H1 (cell line): ENCODE measurements around the gene MAP3K10.

Source experiments
- E2F6 ChIP-seq: IDR thresholded peaks from 2 replicates; pipeline ENCODE4 v1.6.1; 2012; ENCODE audit warnings: inconsistent platforms
- EP300 ChIP-seq, 2 experiments: IDR thresholded peaks; 1 replicate in 1 of 2; 2 replicates in 1 of 2; pipeline ENCODE4 v1.6.1; 2011 to 2012; ENCODE audit warnings: low read depth in 2 of 2, low read length in 2 of 2, mild to moderate bottlenecking in 2 of 2, borderline replicate concordance in 1 of 2, inconsistent platforms in 1 of 2, moderate library complexity in 1 of 2
- EZH2 ChIP-seq: fragments of 200-600 bp; sonication (generic); IDR thresholded peaks from 2 replicates; pipeline ENCODE4 v1.7.1; 2012; ENCODE audit warnings: low read depth, mild to moderate bottlenecking, moderate library complexity, low read length, inconsistent platforms; ENCODE audit not compliant: severe bottlenecking
- HDAC2 ChIP-seq, 2 experiments: fragments of 300-600 bp in 1 of 2; sonication (generic) in 1 of 2; IDR thresholded peaks; 2 replicates each; pipeline ENCODE4 v1.6.1; 2011 to 2012; ENCODE audit warnings: low read depth in 2 of 2, low read length in 2 of 2, mild to moderate bottlenecking in 2 of 2, moderate library complexity in 2 of 2, borderline replicate concordance in 1 of 2, inconsistent platforms in 1 of 2
- JUND ChIP-seq: IDR thresholded peaks from 2 replicates; pipeline ENCODE4 v1.6.1; 2011; ENCODE audit warnings: mild to moderate bottlenecking, improper control_type of control experiment, low read length
- POLR2A ChIP-seq, 2 experiments: IDR thresholded peaks; 1 replicate in 1 of 2; 2 replicates in 1 of 2; pipeline ENCODE4 v1.6.1; 2011; ENCODE audit warnings: low read depth in 2 of 2, low read length in 2 of 2, mild to moderate bottlenecking in 2 of 2; ENCODE audit errors: control extremely low read depth in 1 of 2
- POLR2AphosphoS5 ChIP-seq: IDR thresholded peaks from 2 replicates; pipeline ENCODE4 v1.6.1; 2011; ENCODE audit warnings: low read depth, low read length
- RAD21 ChIP-seq, 2 experiments: IDR thresholded peaks in 1 of 2; conservative IDR thresholded peaks in 1 of 2; 2 replicates each; pipeline ENCODE4 v1.6.1; 2011; ENCODE audit warnings: low read depth in 2 of 2, low read length in 2 of 2, improper control_type of control experiment in 1 of 2, inconsistent platforms in 1 of 2, mild to moderate bottlenecking in 1 of 2, moderate library complexity in 1 of 2
- TF ChIP-seq, protein P1 (sequence below), 3 experiments: IDR thresholded peaks; 1 replicate in 2 of 3; 2 replicates in 1 of 3; pipeline versions ENCODE4 v1.5.1 to v1.6.1; 2011; ENCODE audit warnings: low read length in 3 of 3, mild to moderate bottlenecking in 3 of 3, inconsistent platforms in 2 of 3, low read depth in 1 of 3, moderate library complexity in 1 of 3; ENCODE audit not compliant: insufficient read depth in 1 of 3; ENCODE audit errors: control extremely low read depth in 1 of 3
- TF ChIP-seq, protein P2 (sequence below): IDR thresholded peaks from 2 replicates; pipeline ENCODE4 v1.6.1; 2011; ENCODE audit warnings: low read length, improper control_type of control experiment
- TF ChIP-seq, protein P3 (sequence below): IDR thresholded peaks from 2 replicates; pipeline ENCODE4 v1.6.1; 2012; ENCODE audit warnings: inconsistent platforms

DNA sequence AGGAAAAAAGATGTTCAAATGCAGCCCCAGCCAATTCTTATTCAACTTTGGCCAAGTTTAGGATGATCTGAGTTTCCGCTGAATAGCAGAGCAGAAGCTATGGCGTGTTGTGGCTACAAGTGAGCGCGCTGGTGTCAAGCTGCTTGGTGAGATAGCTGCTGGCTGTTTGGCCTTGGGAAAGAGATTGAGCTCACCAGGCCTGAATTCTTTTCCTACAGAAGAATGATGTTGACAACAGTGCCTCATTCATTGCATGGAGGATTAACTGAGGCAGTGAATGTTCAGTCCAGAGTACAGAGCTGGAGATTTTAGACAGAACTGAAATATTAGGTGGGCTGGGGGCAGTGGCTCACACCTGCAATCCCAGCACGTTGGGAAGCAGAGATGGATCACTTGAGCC, 31.5 kb upstream of the MAP3K10 start:
- TF ChIP-seq, protein P1, sequence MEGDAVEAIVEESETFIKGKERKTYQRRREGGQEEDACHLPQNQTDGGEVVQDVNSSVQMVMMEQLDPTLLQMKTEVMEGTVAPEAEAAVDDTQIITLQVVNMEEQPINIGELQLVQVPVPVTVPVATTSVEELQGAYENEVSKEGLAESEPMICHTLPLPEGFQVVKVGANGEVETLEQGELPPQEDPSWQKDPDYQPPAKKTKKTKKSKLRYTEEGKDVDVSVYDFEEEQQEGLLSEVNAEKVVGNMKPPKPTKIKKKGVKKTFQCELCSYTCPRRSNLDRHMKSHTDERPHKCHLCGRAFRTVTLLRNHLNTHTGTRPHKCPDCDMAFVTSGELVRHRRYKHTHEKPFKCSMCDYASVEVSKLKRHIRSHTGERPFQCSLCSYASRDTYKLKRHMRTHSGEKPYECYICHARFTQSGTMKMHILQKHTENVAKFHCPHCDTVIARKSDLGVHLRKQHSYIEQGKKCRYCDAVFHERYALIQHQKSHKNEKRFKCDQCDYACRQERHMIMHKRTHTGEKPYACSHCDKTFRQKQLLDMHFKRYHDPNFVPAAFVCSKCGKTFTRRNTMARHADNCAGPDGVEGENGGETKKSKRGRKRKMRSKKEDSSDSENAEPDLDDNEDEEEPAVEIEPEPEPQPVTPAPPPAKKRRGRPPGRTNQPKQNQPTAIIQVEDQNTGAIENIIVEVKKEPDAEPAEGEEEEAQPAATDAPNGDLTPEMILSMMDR (IDR thresholded peaks at IDR 0.05; ENCODE audit: control extremely low read depth in 1 of 3, insufficient read depth in 1 of 3, low read depth in 1 of 3, low read length in 3 of 3), result no peak
- TF ChIP-seq, protein P2, sequence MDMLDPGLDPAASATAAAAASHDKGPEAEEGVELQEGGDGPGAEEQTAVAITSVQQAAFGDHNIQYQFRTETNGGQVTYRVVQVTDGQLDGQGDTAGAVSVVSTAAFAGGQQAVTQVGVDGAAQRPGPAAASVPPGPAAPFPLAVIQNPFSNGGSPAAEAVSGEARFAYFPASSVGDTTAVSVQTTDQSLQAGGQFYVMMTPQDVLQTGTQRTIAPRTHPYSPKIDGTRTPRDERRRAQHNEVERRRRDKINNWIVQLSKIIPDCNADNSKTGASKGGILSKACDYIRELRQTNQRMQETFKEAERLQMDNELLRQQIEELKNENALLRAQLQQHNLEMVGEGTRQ, result no peak
- TF ChIP-seq EP300 (IDR thresholded peaks at IDR 0.05; ENCODE audit: borderline replicate concordance in 1 of 2, low read depth in 2 of 2, low read length in 2 of 2), result no peak
- no peak for TF ChIP-seq RAD21 (IDR thresholded peaks at IDR 0.05 in 1 of 2, conservative IDR thresholded peaks at IDR 0.05 in 1 of 2; ENCODE audit: low read depth in 2 of 2, low read length in 2 of 2)
- no peak for TF ChIP-seq EZH2
- TF ChIP-seq POLR2A (IDR thresholded peaks at IDR 0.05; ENCODE audit: control extremely low read depth in 1 of 2, low read depth in 2 of 2, low read length in 2 of 2), result no peak
- TF ChIP-seq E2F6, result no peak
- TF ChIP-seq JUND, result no peak
- TF ChIP-seq POLR2AphosphoS5, result no peak
- TF ChIP-seq, protein P3, sequence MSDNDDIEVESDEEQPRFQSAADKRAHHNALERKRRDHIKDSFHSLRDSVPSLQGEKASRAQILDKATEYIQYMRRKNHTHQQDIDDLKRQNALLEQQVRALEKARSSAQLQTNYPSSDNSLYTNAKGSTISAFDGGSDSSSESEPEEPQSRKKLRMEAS, result no peak
- TF ChIP-seq HDAC2 (IDR thresholded peaks at IDR 0.05; ENCODE audit: borderline replicate concordance in 1 of 2, low read depth in 2 of 2, low read length in 2 of 2), result no peak
